Keratinocyte (primary cell): ENCODE results near the gene PIK3CB.
"Not testable (repeated sequence)": the region's sequence is repeated elsewhere in the genome, so short reads cannot be mapped to it uniquely, and the experiment has no call there.

Experiments
- EZH2 ChIP-seq: IDR thresholded peaks from one replicate; pipeline ENCODE4 v1.6.1; 2012; ENCODE audit warnings: inconsistent platforms, mild to moderate bottlenecking, low read length, moderate library complexity
- TF ChIP-seq, protein P1 (sequence below), 3 experiments: IDR thresholded peaks in 1 of 3; conservative IDR thresholded peaks in 1 of 3; optimal IDR thresholded peaks in 1 of 3; 2 replicates in 2 of 3; 3 replicates in 1 of 3; pipeline versions ENCODE3 to v1.5.1; 2011; ENCODE audit warnings: low read length in 3 of 3, mild to moderate bottlenecking in 3 of 3, moderate library complexity in 2 of 3, control low read depth in 1 of 3, inconsistent platforms in 1 of 3; ENCODE audit not compliant: insufficient read depth in 2 of 3; ENCODE audit errors: extremely low read depth in 1 of 3

DNA sequence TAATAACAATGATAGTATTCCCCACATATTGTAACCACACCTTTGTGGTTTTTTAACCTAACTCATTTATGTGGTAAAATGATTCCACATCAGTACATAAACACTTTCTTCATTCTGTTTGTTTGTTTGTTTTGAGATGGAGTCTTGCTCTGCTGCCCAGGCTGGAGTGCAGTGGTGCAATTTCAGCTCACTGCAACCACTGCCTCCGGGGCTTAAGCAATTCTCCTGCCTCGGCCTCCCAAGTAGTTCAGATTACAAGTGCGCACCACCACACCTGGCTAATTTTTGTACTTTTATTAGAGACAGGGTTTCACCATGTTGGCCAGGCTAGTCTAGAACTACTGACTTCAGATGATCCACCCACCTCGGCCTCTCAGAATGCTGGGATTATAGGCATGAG is 14.3 kb downstream of the PIK3CB start:
- TF ChIP-seq, protein P1, sequence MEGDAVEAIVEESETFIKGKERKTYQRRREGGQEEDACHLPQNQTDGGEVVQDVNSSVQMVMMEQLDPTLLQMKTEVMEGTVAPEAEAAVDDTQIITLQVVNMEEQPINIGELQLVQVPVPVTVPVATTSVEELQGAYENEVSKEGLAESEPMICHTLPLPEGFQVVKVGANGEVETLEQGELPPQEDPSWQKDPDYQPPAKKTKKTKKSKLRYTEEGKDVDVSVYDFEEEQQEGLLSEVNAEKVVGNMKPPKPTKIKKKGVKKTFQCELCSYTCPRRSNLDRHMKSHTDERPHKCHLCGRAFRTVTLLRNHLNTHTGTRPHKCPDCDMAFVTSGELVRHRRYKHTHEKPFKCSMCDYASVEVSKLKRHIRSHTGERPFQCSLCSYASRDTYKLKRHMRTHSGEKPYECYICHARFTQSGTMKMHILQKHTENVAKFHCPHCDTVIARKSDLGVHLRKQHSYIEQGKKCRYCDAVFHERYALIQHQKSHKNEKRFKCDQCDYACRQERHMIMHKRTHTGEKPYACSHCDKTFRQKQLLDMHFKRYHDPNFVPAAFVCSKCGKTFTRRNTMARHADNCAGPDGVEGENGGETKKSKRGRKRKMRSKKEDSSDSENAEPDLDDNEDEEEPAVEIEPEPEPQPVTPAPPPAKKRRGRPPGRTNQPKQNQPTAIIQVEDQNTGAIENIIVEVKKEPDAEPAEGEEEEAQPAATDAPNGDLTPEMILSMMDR (optimal IDR thresholded peaks at IDR 0.05 in 1 of 3, IDR thresholded peaks at IDR 0.05 in 1 of 3, conservative IDR thresholded peaks at IDR 0.05 in 1 of 3; ENCODE audit: extremely low read depth in 1 of 3, insufficient read depth in 2 of 3, low read length in 3 of 3) = not testable (repeated sequence)
- not testable (repeated sequence) for TF ChIP-seq EZH2
